Measurements from ENCODE around the gene STAC3. TPM values are rescaled to one million over a fixed set of nuclear protein-coding genes. Genes with fewer than 3 reads are reported as not detected.
A peak's percentile ranks its signal among the peaks of the same experiment; 100 is the strongest.

STAC3 gene
- total and polyA plus RNA-seq, 2 of the 13 experiments (the other 11 are each of a cell fraction or from before 2014, with no cell fraction given): 0.18 to 0.22 TPM

- no peak for TF ChIP-seq HINFP (CRISPR knock-in tag; IDR thresholded peaks at IDR 0.05; ENCODE audit: low read depth)
- no peak for TF ChIP-seq ZNF644 (CRISPR knock-in tag; IDR thresholded peaks at IDR 0.05; ENCODE audit: low read depth)
- TF ChIP-seq ATAD3A (CRISPR knock-in tag; IDR thresholded peaks at IDR 0.05): no peak
- no peak for TF ChIP-seq ZHX2 (IDR thresholded peaks at IDR 0.05; ENCODE audit: low read depth)
- no peak for TF ChIP-seq ZHX2 (CRISPR knock-in tag; IDR thresholded peaks at IDR 0.05; ENCODE audit: borderline replicate concordance)
- no peak for TF ChIP-seq TGIF2 (CRISPR knock-in tag; IDR thresholded peaks at IDR 0.05)
- TF ChIP-seq, protein P1, sequence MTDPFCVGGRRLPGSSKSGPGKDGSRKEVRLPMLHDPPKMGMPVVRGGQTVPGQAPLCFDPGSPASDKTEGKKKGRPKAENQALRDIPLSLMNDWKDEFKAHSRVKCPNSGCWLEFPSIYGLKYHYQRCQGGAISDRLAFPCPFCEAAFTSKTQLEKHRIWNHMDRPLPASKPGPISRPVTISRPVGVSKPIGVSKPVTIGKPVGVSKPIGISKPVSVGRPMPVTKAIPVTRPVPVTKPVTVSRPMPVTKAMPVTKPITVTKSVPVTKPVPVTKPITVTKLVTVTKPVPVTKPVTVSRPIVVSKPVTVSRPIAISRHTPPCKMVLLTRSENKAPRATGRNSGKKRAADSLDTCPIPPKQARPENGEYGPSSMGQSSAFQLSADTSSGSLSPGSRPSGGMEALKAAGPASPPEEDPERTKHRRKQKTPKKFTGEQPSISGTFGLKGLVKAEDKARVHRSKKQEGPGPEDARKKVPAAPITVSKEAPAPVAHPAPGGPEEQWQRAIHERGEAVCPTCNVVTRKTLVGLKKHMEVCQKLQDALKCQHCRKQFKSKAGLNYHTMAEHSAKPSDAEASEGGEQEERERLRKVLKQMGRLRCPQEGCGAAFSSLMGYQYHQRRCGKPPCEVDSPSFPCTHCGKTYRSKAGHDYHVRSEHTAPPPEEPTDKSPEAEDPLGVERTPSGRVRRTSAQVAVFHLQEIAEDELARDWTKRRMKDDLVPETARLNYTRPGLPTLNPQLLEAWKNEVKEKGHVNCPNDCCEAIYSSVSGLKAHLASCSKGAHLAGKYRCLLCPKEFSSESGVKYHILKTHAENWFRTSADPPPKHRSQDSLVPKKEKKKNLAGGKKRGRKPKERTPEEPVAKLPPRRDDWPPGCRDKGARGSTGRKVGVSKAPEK (CRISPR knock-in tag; IDR thresholded peaks at IDR 0.05; ENCODE audit: borderline replicate concordance): no peak
- no peak for TF ChIP-seq MIER3 (CRISPR knock-in tag; IDR thresholded peaks at IDR 0.05; ENCODE audit: borderline replicate concordance)
- TF ChIP-seq CHCHD3 (CRISPR knock-in tag; IDR thresholded peaks at IDR 0.05): no peak
- no peak for TF ChIP-seq POLR2AphosphoS2 (IDR thresholded peaks at IDR 0.05; ENCODE audit: low read depth, low read length)
- TF ChIP-seq TCF7L2 (IDR thresholded peaks at IDR 0.05; ENCODE audit: low read depth, low read length): no peak
- peak; percentile 74 for TF ChIP-seq UBTF (CRISPR knock-in tag; IDR thresholded peaks at IDR 0.05)
- TF ChIP-seq BCL3 (CRISPR knock-in tag; IDR thresholded peaks at IDR 0.05): no peak
- no peak for TF ChIP-seq NKX3-1 (CRISPR knock-in tag; IDR thresholded peaks at IDR 0.05)
- no peak for TF ChIP-seq HCFC1 (IDR thresholded peaks at IDR 0.05; ENCODE audit: low read depth, low read length)
Measured at GRCh38 chr12:57224973-57225679, 25.9 kb downstream of the STAC3 start (continued).
